ENCODE results near the gene ELL2.

DNA sequence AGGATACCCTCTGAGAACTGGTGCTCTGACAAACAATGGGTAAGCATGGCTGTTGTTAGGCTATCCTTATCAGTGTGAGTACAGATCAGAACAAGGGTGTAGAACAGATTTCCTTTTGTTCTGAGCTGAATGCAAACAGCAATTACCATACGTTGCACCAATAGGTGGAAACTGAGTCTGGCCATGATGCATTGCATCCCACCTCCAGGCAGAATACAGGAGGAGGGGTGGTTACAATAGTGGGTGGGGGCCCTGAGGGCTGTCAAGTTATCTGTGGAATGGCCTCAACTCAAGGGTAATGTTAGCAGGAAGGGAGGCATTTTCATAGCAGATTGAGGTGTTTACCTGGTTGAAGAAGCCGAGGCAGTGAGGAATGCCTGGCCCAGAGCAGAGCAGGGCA is 84.9 kb downstream of the ELL2 start:
- no peak for TF ChIP-seq POLR2A (IDR thresholded peaks at IDR 0.05)
- TF ChIP-seq, protein P1, sequence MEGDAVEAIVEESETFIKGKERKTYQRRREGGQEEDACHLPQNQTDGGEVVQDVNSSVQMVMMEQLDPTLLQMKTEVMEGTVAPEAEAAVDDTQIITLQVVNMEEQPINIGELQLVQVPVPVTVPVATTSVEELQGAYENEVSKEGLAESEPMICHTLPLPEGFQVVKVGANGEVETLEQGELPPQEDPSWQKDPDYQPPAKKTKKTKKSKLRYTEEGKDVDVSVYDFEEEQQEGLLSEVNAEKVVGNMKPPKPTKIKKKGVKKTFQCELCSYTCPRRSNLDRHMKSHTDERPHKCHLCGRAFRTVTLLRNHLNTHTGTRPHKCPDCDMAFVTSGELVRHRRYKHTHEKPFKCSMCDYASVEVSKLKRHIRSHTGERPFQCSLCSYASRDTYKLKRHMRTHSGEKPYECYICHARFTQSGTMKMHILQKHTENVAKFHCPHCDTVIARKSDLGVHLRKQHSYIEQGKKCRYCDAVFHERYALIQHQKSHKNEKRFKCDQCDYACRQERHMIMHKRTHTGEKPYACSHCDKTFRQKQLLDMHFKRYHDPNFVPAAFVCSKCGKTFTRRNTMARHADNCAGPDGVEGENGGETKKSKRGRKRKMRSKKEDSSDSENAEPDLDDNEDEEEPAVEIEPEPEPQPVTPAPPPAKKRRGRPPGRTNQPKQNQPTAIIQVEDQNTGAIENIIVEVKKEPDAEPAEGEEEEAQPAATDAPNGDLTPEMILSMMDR (IDR thresholded peaks at IDR 0.05): no peak
